ENCODE data around the gene CTNNA3.

Gene CTNNA3

GRCh38 chr10:67098461-67098860 is 597.5 kb downstream of the CTNNA3 start:
- DNase-seq, result no peak

DNA sequence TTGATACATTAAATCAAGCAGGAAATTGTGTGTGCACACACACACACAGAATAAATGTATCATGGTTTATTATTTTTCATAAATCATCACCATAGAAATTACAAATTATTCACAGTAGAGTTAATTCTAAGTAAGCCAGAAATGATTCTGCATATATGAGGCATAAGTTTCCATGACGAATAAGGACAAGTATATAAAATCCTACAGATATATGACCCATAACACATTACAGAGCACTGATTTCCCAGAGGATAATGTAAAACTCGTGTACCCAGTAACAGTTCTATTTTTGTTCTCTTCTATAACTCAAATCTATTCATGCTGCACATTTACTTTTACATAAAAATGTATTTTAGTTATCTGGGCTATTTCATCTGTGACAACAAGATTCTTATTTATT is 600.5 kb downstream of the CTNNA3 start:
- no peak for DNase-seq

GRCh38 chr10:67088036-67088435 is 608.0 kb downstream of the CTNNA3 start:
- no peak for DNase-seq

DNA sequence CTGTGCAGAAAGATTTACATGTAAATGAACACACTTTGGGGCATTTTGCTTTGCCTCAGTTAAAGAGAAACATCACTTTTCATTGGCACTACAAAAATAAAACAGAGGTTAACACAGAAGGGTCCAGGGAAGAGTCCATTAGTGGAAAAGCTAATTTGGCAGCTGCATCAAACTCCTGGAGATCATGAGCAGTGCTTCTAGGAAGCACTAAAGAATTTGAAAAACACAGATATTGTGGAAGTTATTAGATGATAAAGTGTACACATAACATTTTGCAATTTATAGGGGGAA is 608.9 kb downstream of the CTNNA3 start:
- no peak for DNase-seq

- no peak for DNase-seq
These were observed 609.5 kb downstream of the CTNNA3 start for GRCh38 chr10:67086327-67087134.

- no peak for DNase-seq
These were observed 616.9 kb downstream of the CTNNA3 start for GRCh38 chr10:67079126-67079525.

GRCh38 chr10:67077376-67077775 is 618.6 kb downstream of the CTNNA3 start:
- DNase-seq, result no peak

- no peak for DNase-seq
These were observed 619.9 kb downstream of the CTNNA3 start for GRCh38 chr10:67076144-67076543.

- DNase-seq, result no peak
These were observed 620.5 kb downstream of the CTNNA3 start for GRCh38 chr10:67075491-67075971.

GRCh38 chr10:67072654-67073053 is 623.3 kb downstream of the CTNNA3 start:
- no peak for DNase-seq

- no peak for DNase-seq
These were observed 645.6 kb downstream of the CTNNA3 start for GRCh38 chr10:67050415-67050814.

DNA sequence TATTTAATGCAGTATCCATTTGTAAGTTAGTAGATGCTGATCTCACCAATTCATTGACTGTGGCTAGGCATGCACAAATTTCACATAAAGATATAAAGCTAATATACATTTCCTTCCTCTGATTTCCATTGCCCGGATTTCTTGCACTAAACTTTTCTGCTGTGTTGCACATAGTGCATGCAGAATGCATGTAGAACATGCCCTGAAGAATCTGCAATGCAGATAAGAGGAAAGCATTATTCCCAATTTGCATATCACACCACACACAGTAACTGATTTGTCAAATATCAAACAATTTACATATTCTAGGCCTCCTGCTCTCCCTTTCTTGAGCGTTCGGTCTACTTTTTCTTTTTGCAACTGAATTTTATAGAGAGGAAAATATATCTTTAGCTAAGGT is 646.0 kb downstream of the CTNNA3 start:
- no peak for DNase-seq

DNA sequence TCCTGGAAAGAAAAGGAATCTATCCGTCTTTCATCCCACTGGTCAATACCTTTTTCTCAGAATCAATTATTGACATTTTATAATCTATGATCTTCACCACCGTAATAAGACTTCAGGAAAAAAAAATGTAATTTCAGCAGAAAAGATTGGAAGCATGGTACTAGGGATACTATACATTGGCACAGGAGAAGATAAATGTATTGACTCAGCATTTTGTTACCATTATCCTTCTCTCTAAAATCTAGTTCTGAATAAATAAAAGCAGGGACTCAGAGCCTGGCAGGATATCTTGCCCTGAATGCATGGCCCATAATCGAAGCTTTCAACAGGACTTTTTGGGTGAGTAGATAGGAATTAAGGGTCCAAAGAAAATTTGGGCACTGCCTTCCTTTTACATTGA is 649.5 kb downstream of the CTNNA3 start:
- no peak for DNase-seq

DNA sequence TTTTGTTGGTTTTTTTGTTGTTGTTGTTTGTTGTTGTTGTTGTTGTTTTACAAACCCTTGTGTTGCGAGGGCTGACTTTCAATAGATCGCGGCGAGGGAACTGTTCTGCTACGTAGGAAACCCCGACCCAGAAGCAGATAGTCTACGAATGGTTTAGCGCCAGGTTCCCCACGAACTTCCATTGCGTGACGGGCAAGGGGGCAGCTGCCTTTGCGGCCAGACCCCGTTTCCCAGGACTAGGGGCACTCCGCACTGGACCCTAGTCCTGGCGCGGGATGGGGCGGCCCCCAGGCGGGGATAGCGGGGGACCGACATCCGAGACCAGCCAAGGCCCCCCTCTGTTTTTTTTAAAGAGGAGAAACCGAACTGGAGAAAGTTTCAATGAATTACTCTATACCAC is 650.6 kb downstream of the CTNNA3 start:
- DNase-seq, result no peak

GRCh38 chr10:67043041-67043440 is 653.0 kb downstream of the CTNNA3 start:
- no peak for DNase-seq

DNA sequence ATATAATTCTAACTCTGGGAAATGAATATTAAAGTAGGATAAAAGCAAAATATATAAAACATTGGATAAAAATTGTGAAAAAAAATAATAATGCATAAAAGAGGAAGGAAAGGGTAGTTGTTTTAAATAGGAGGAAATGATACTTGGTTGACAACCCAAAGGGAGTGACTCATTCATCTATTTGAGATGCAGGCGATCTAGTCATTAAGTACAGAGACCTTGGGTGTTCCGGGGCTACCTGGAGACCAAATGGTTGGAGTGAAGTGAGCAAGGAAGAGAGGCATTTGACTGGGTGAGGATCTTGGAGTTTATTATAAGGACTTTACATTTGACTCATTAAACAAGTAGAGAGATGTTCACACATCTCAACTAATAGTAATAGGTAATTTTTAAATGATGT is 659.2 kb downstream of the CTNNA3 start:
- DNase-seq, result no peak

DNA sequence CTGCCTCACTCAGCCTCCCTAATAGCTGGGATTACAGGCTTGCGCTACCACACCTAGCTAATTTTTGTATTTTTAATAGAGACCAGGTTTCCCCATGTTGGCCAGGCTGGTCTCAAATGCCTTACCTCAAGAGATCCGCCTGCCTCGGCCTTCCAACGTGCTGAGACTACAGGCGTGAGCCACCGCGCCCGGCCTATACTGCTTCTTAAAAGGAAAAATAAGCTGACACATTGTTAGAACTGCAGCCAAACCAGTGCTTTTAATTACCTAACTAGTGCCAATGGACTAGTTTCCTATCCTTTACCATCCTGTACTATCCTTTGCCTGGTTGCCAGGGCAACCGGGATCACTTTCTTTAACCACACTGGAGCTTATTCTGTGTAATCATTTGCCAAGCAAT is 662.1 kb downstream of the CTNNA3 start:
- no peak for DNase-seq

- no peak for DNase-seq
These were observed 673.9 kb downstream of the CTNNA3 start for GRCh38 chr10:67022099-67022498.

DNA sequence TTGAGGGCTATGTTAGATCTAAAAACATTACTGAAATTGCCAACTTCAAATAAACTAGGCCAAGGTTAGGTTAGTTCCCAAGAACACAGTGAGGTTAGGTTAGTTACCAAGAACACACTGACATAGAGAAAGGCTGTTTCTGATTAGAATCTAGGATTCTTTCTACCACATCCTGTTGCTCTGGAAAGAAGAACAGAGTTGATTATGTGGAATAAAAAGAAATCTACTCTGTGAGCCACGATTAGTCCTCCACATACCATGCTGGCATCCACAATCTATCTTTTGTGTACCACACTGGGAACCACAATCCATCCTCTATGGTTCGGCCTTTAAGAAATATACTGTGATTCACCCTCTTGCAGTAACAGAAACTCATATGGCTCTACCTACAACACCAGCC is 678.8 kb downstream of the CTNNA3 start:
- DNase-seq, result no peak

GRCh38 chr10:67015225-67015624 is 680.8 kb downstream of the CTNNA3 start:
- no peak for DNase-seq

GRCh38 chr10:67011981-67012380 is 684.0 kb downstream of the CTNNA3 start:
- no peak for DNase-seq

GRCh38 chr10:67011480-67011879 is 684.5 kb downstream of the CTNNA3 start:
- DNase-seq, result no peak

DNA sequence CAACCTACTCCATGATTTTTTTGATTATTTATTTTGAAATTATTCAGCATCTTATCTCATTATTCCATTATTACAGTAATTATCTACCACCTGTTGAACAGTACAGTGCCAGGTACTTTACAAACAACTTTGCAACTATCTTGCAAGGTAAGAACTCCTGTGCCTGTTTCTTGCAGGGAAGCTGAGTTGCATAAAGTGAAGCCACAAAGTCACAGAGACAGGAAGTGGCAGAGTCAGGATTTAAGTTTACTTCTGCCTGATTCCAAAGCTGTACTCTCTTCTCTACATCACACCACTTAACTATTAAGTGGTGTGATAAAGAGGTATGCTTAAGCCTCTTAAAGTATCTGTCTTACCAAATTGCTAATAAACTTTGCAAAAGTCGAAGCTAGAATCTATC is 690.0 kb downstream of the CTNNA3 start:
- no peak for DNase-seq

- no peak for DNase-seq
These were observed 691.3 kb downstream of the CTNNA3 start for GRCh38 chr10:67004690-67005089.
